Dendritic cell treated with granulocyte-macrophage colony-stimulating factor and Interleukin-4, amounts not matched to agents 40 ng/mL and 50 ng/mL, for 4 days (primary cell): ENCODE data around the gene ENC1.
A peak's percentile ranks its signal among the peaks of the same experiment; 100 is the strongest.
"Not testable (repeated sequence)": the region's sequence is repeated elsewhere in the genome, so short reads cannot be mapped to it uniquely, and the experiment has no call there.

Source experiments
- H3K27ac Mint-ChIP-seq: one replicate; pipeline ENCODE4 v1.8.0; 2022; ENCODE audit warnings: mild to moderate bottlenecking, mixed read lengths
- H3K27me3 Mint-ChIP-seq: one replicate; pipeline ENCODE4 v1.8.0; 2022; ENCODE audit warnings: mild to moderate bottlenecking, mixed read lengths
- H3K36me3 Mint-ChIP-seq: one replicate; pipeline ENCODE4 v1.8.0; 2022; ENCODE audit warnings: low read depth, mixed read lengths
- H3K4me1 Mint-ChIP-seq: one replicate; pipeline ENCODE4 v1.8.0; 2022; ENCODE audit warnings: low read depth, mixed read lengths
- H3K4me3 Mint-ChIP-seq: one replicate; pipeline ENCODE4 v1.8.0; 2022; ENCODE audit warnings: mild to moderate bottlenecking, moderate library complexity, mixed read lengths
- H3K9me3 Mint-ChIP-seq: one replicate; pipeline ENCODE4 v1.8.0; 2022; ENCODE audit warnings: mixed read lengths
- intact Hi-C: fragments of 100-400 bp; cut with micrococcal nuclease; formaldehyde crosslinking; loops from one replicate; pipeline ENCODE4 v1.15.0; 2022

The ENC1 gene, protein sequence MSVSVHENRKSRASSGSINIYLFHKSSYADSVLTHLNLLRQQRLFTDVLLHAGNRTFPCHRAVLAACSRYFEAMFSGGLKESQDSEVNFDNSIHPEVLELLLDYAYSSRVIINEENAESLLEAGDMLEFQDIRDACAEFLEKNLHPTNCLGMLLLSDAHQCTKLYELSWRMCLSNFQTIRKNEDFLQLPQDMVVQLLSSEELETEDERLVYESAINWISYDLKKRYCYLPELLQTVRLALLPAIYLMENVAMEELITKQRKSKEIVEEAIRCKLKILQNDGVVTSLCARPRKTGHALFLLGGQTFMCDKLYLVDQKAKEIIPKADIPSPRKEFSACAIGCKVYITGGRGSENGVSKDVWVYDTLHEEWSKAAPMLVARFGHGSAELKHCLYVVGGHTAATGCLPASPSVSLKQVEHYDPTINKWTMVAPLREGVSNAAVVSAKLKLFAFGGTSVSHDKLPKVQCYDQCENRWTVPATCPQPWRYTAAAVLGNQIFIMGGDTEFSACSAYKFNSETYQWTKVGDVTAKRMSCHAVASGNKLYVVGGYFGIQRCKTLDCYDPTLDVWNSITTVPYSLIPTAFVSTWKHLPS

DNA sequence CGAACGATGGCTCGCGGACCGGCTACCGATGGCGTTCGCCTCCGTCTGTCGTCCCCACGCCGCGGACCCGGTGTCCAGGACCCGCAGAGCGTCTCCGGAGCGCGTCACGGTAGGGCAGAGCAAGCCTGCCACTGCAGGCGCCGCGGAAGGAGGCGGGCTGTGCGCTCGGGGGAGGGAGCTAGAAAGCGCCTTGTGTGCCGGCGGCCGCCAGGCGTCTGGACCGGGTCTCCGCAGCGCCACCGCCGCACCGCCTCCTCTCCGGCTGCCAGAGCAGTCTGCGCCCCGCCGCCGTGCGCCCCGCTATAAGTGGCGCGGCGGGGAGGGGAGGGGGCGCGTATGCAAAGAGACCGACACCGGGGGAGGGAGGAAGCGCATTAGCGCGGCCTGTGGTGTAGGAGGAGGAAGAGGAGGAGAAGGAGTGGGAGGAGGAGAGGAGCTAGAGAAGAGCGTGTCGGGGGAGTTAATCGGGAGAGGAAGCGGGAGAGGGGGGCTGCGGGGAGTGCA, at the start of gene ENC1:
Gene ENC1, minus strand, starts transcription at position 279 of the 504 bp plus-strand sequence. CDS start 4,243 bp downstream, outside the sequence.
- peaks cover 62% of the 10 kb centered on the region for H3K4me1 Mint-ChIP-seq
- intact Hi-C loops: loop anchor here (2.0 to 10.0 kb wide), 3 partner anchors 246 to 846 kb away; no protein-coding TSS in a partner anchor

DNA sequence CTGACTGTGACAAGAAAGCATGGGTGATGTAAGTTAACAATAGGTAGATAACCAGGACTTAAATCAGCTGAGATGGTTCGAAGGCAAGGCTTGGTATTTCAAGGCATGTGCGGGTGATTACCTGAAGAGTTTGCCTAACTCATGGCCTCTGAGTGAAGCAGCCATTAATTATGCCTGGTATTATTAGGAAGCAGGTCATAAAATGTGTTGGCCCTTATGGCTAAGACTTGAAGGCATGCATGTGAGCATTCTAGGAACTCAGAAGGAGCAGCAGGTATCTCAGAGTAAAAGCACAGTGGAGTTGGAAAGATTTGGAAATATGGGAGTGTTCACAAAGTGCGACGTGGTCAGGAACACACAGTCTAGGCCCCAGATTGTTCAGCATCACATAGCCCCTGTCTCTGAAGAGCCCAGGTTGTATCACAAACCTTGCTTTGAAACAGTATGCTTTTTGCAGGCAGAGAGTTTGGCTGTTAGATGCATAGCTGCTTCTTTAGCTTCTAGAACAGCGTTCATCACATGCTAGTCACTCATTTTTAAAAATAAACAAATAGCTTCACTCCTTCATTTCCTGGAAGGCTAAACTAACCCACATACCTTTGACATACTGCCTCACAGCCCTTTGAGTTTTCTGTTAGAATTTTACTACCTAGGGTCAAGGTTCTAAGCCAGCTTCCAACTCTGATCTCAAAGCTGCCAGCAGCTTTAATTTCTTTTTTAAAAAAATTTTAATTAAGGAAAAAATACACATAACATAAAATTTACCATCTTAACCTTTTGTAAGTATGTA, 46.6 kb upstream of the ENC1 start:
- no peaks in the 10 kb centered on the region for H3K9me3 Mint-ChIP-seq
- H3K27ac Mint-ChIP-seq: no peak overlapping the region
- H3K4me3 Mint-ChIP-seq: no peak overlapping the region
- H3K27me3 Mint-ChIP-seq: peaks cover 10% of the 10 kb centered on the region
- intact Hi-C loops: loop anchor here (10.0 kb wide), 1 partner anchor 358 kb away; no protein-coding TSS in a partner anchor
- H3K4me1 Mint-ChIP-seq: peaks cover 34% of the 10 kb centered on the region
- peaks cover 39% of the 10 kb centered on the region for H3K36me3 Mint-ChIP-seq

More for the DNA sequence above, at the start of gene ENC1:
- Mint-ChIP-seq H3K36me3 (peaks cover 18% of the 10 kb centered on the region), H3K27ac (peak within 1 kb of the TSS; percentile 81), H3K27me3 (no peaks in the 10 kb centered on the region), H3K9me3 (no peaks in the 10 kb centered on the region), H3K4me3 (peak within 1 kb of the TSS; percentile 94)

DNA sequence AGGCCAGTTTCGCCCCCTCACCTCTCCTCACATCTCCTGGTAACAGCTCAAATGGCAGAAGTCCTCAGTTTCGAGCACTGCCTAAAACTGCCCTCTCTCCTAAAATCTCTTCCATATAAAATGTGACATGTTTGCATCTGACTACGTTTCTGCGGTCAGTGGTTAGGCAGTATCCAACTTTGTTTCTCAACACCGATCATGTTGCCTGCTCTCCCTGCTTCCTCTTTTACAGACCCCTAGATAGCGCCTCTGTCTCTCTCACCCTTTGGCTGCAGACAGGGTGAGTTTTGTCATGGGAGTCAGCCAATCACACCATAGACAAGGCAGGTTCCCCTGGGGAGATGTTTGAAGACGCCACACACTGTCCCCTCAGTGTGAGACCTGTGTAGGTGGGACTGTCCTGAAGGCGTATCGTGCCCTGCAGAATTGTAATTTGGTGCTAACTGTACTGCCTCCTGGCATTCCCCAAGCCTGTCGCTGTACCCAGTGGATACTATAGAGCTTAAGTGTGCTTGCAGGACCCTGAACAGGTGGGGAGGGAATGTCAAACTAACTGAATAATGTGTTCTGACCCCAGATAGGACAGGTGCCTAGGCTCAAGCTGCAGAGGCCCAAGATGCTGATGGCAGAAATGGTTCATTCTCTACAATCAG, 45.6 kb upstream of the ENC1 start:
- peak overlapping the region; percentile 89 for H3K27ac Mint-ChIP-seq
- H3K36me3 Mint-ChIP-seq: peaks cover 37% of the 10 kb centered on the region
- peaks cover 14% of the 10 kb centered on the region for H3K27me3 Mint-ChIP-seq
- intact Hi-C loops: loop anchor here (2.0 to 10.0 kb wide), 2 partner anchors 81 to 359 kb away; partner anchors contain the start of genes GFM2 and NSA2
- no peaks in the 10 kb centered on the region for H3K9me3 Mint-ChIP-seq
- peak overlapping the region; percentile 83 for H3K4me3 Mint-ChIP-seq
- peaks cover 34% of the 10 kb centered on the region for H3K4me1 Mint-ChIP-seq

DNA sequence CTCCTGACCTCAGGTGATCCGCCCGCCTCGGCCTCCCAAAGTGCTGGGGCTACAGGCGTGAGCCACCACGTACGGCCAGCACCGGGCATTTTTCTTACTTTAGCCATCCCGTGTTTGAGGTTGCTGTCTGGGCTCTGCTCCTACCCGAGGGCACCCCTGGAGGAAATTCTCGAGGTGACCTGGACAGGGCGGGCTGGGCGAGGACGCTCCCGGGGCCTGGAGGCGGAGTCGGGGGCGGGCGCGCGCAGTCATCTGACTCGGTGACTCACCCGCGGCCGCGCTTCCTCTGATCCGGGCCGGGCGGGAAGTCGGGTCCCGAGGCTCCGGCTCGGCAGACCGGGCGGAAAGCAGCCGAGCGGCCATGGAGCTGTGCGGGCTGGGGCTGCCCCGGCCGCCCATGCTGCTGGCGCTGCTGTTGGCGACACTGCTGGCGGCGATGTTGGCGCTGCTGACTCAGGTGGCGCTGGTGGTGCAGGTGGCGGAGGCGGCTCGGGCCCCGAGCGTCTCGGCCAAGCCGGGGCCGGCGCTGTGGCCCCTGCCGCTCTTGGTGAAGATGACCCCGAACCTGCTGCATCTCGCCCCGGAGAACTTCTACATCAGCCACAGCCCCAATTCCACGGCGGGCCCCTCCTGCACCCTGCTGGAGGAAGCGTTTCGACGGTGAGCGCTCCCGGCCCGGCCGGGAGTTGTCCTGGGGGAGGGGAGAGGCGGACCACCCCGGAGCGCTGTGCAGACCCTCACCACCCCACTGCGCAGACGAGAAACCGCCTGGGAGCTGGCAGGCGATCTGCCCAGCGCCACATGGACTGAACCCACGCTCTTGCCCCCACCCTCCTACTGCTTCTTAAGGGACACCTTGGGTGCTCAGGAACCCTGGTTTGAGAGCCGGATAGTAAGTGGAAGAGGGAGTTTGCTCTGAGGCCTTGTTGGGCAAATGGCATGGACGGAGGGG, 44.6 kb upstream of the ENC1 start, which contains the start of gene HEXB:
Gene HEXB, plus strand, starts transcription at position 334 of the 952 bp plus-strand sequence. Its CDS starts 28 bp downstream, at position 362.
- intact Hi-C loops: loop anchor here (2.0 to 10.0 kb wide), 2 partner anchors 82 to 360 kb away; partner anchors contain the start of genes GFM2 and NSA2
- no peaks in the 10 kb centered on the region for H3K9me3 Mint-ChIP-seq
- H3K27me3 Mint-ChIP-seq: peaks cover 16% of the 10 kb centered on the region

DNA sequence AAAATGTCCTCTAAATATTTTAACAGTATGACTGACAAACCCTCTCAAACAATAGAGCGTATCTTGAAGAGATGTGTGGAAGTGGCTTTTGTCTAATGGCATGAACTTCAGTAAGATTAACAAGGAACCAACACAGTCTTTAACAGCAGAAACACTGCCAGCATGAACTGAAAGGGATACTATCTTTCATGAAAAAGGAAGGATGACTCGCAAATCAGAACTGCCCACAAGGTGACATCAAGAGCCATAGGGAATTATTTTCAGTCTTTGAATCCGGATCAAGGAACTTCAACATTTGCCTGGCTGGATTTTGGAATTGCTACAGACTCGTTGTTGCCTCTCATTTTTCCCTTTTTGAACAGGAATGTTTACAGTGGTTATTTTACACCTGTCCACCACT, 39.4 kb upstream of the ENC1 start:
- H3K36me3 Mint-ChIP-seq: no peaks in the 10 kb centered on the region
- no peaks in the 10 kb centered on the region for H3K9me3 Mint-ChIP-seq
- peaks cover 20% of the 10 kb centered on the region for H3K27me3 Mint-ChIP-seq
- peaks cover 15% of the 10 kb centered on the region for H3K4me1 Mint-ChIP-seq
- H3K4me3 Mint-ChIP-seq: no peak overlapping the region
- no peak overlapping the region for H3K27ac Mint-ChIP-seq
- intact Hi-C loops: loop anchor here (10.0 kb wide), 1 partner anchor 365 kb away; no protein-coding TSS in a partner anchor

More for the DNA sequence above, 44.6 kb upstream of the ENC1 start, which contains the start of gene HEXB:
- peak within 1 kb of the TSS; percentile 83 for H3K4me3 Mint-ChIP-seq
- peaks cover 27% of the 10 kb centered on the region for H3K36me3 Mint-ChIP-seq
- peaks cover 37% of the 10 kb centered on the region for H3K4me1 Mint-ChIP-seq
- peak within 1 kb of the TSS; percentile 89 for H3K27ac Mint-ChIP-seq

DNA sequence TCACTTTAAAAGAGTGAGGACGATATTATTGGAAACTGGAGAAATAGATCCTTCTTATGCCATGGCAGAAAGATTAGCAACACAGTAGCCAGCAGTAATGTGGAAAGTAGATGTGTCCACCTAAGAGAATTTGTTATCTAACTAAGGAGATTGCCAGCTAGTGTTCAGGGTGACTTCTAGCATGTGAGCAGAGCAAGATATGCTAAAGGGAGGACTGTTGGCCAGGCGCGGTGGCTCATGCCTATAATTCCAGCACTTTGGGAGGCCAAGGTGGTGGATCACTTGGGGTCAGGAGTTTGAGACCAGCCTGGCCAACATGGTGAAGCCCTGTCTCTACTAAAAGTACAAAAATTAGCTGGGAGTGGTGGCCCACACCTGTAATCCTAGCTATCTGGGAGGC, 38.8 kb upstream of the ENC1 start:
- Mint-ChIP-seq H3K4me1 (peaks cover 14% of the 10 kb centered on the region), H3K27me3 (peaks cover 17% of the 10 kb centered on the region)
- H3K4me3 Mint-ChIP-seq, intact Hi-C loops, H3K9me3 Mint-ChIP-seq, H3K36me3 Mint-ChIP-seq, H3K27ac Mint-ChIP-seq: not testable (repeated sequence)

DNA sequence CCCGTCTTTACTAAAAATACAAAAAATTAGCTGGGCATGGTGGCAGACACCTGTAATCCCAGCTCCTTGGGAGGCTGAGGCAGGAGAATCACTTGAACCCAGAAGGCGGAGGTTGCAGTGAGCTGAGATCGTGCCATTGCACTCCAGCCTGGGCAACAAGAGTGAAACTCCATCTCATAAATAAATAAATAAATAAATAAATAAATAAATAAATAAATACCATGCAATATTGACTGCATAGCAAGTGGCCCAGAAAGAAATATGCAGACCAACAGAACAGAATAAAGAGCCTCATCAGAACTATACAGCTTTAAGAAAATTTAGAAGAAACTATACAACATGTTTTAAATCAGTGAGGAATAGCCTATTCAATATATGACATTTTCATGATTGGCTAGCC, 37.6 kb upstream of the ENC1 start:
- H3K4me1 Mint-ChIP-seq: peaks cover 14% of the 10 kb centered on the region
- intact Hi-C loops, H3K27ac Mint-ChIP-seq, H3K36me3 Mint-ChIP-seq, H3K4me3 Mint-ChIP-seq, H3K9me3 Mint-ChIP-seq: not testable (repeated sequence)
- peaks cover 11% of the 10 kb centered on the region for H3K27me3 Mint-ChIP-seq

DNA sequence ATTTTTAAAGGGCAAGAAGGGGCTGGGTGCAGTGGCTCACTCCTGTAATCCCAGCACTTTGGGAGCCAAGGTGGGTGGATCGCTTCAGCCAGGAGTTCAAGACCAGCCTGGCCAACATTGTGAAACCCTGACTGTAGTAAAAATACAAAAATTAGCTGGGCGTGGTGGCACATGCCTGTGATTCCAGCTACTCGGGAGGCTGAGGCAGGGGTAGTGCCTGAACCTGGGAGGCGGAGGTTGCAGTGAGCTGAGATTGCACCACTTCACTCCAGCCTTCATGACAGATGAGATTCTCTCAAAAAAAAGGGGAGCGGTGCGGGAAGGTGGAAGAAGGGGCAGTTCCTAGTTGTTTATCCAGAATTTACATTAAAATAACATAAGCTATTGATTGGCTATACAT, 35.9 kb upstream of the ENC1 start:
- intact Hi-C loops: not testable (repeated sequence)
- peaks cover 17% of the 10 kb centered on the region for H3K27me3 Mint-ChIP-seq
- H3K4me1 Mint-ChIP-seq: peaks cover 16% of the 10 kb centered on the region

DNA sequence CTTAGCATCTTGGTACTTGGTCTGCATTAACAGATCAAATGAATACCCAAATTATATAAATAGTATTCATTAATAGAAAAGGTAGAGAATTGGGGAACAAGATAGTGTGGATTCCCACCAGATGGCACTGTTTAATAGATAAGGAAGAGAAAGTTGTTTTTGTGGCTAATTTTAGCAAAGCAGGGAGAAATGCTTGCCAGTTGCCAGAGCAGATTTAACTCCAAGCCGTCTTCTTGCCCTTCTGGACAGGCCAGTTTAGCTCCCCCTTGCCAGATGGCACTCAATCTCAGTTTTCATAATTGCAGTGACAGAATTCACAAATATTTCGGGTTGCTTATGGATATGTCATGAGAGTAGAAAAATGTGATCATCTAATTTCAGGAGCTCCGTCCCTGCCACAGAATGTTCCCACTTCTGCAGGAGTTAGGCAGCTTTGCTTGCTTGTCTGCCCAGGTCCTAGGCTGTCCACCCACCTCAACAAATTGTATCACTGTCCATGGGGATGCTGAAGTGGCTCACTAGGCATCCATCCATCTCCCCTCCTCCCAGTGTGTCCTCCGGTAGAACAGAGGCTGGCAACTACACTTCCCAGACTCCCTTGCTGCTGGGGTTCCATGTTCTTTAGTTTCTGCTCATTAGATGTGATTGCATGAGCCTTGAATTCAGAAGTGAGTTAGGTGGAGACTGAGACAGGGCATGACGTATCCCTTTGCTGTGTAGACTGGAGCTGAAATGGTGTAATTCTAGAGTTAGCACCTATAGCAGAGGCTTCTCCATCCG, 32.7 kb upstream of the ENC1 start:
- no peak overlapping the region for H3K4me3 Mint-ChIP-seq
- H3K36me3 Mint-ChIP-seq: peaks cover 5% of the 10 kb centered on the region
- no peaks in the 10 kb centered on the region for H3K9me3 Mint-ChIP-seq
- no peak overlapping the region for H3K27ac Mint-ChIP-seq
- H3K4me1 Mint-ChIP-seq: peaks cover 29% of the 10 kb centered on the region
- intact Hi-C loops: loop anchor here (1.0 to 5.0 kb wide), 2 partner anchors 94 to 246 kb away; partner anchors contain the start of genes GFM2 and NSA2
- peaks cover 31% of the 10 kb centered on the region for H3K27me3 Mint-ChIP-seq

More for the DNA sequence above, 35.9 kb upstream of the ENC1 start:
- not testable (repeated sequence) for H3K4me3 Mint-ChIP-seq, H3K27ac Mint-ChIP-seq, H3K9me3 Mint-ChIP-seq, H3K36me3 Mint-ChIP-seq

DNA sequence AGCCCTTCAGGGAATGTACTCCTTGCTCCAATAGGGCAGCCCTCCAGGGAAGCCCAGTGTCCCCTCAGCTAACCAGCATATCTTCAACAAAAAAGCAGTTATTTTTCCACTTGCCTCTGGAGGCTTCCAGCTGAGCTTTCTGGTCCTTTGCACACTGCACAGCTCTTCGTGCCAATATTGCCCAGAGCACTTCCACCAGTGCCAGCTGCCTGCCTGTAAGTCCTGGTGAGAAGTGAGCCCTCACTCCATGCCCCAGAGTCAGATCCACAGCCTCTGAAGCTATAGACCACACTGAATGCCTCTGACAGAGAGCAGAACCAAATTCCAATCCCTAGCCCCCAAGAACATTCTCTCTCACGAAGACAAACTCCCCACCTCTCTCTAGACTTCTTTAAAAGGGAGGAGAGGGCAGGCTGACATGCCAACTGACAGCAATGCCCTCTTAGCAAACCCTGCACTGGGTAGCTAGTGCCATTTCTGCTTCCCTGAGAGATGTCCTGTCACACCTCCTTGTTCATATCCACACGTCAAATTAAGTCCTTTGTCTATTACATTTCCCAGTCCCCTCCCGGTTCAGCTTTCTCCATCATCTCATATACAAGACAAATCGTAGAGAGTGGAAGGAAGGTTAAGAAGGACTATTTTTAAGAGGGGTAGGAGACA, 31.8 kb upstream of the ENC1 start:
- intact Hi-C loops: loop anchor here (5.0 kb wide), 1 partner anchor 95 kb away; the partner anchor contains the start of genes GFM2 and NSA2
- Mint-ChIP-seq H3K36me3 (peaks cover 5% of the 10 kb centered on the region), H3K9me3 (no peaks in the 10 kb centered on the region), H3K4me1 (peaks cover 38% of the 10 kb centered on the region), H3K27me3 (peaks cover 31% of the 10 kb centered on the region), H3K4me3 (no peak overlapping the region), H3K27ac (no peak overlapping the region)

DNA sequence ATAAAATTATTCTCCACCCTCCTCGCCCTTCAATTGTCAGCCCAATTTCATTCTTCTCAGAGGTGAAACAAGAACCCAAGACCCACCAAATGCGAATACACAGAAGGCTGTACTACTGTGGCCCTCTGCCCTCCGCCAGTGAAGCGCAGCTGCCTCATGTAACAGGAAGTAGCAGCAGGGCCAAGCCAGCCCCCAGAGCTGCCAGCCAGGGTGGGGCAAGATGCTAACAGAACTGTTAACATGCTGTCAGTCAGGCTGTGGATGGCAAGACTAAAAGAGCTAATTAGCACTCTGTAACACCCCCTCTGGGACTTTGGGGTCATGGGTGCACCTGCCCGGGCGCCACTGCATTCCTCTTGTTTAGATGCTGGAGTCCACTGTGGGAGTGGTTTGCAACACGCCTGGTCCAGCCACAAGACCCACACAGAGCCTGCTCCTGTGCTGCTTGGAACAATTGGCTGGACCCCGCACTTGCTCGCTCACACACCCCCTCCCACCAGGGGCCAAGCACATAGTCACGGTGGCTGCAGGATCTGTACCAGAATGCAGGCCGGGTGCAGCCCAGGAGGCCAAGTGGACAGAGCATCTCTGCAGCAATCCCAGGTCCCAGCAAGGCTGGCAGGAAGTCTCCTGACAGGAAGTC, 30.0 kb upstream of the ENC1 start:
- Mint-ChIP-seq H3K27ac (no peak overlapping the region), H3K4me3 (no peak overlapping the region), H3K9me3 (no peaks in the 10 kb centered on the region), H3K4me1 (peaks cover 45% of the 10 kb centered on the region), H3K27me3 (peaks cover 34% of the 10 kb centered on the region), H3K36me3 (peaks cover 5% of the 10 kb centered on the region)
- intact Hi-C loops: loop anchor here (5.0 kb wide), 1 partner anchor 97 kb away; the partner anchor contains the start of genes GFM2 and NSA2
